ENCODE measurements around the gene PCNX1. TPM values are rescaled to one million over a fixed set of nuclear protein-coding genes. Genes with fewer than 3 reads are reported as not detected.

PCNX1 gene
- total RNA-seq, 2 donors from 2014 or later = 52.3 to 85.9 TPM

GRCh38 chr14:70987041-70987440 is 79.8 kb downstream of the PCNX1 start:
- Histone ChIP-seq H3K27me3 (replicated peaks; ENCODE audit: insufficient read depth) (no peaks in the 10 kb centered on the region), H3K27ac (no peak overlapping the region), H3K4me3 (no peak overlapping the region), H3K4me1 (ENCODE audit: control insufficient read depth in 1 of 2, low read depth in 2 of 2) (peaks cover 2% of the 10 kb centered on the region in 2 donors), H3K9me3 (no peaks in the 10 kb centered on the region), H3K36me3 (no peaks in the 10 kb centered on the region)
- DNase-seq (ENCODE audit: low spot score) = no peak
- no peak for TF ChIP-seq CTCF (IDR thresholded peaks at IDR 0.05)
- no peak for ATAC-seq (ENCODE audit: insufficient number of reproducible peaks, low FRiP score, low read depth)

GRCh38 chr14:70988452-70988851 is 81.2 kb downstream of the PCNX1 start:
- no peak for DNase-seq (ENCODE audit: low spot score)
- no peak overlapping the region for H3K4me3 ChIP-seq
- TF ChIP-seq CTCF (IDR thresholded peaks at IDR 0.05) = no peak
- no peaks in the 10 kb centered on the region for H3K4me1 ChIP-seq (ENCODE audit: control insufficient read depth in 1 of 2, low read depth in 2 of 2)
- H3K27ac ChIP-seq = no peak overlapping the region
- ATAC-seq (ENCODE audit: insufficient number of reproducible peaks, low FRiP score, low read depth) = no peak
- H3K36me3 ChIP-seq = no peaks in the 10 kb centered on the region
- no peaks in the 10 kb centered on the region for H3K9me3 ChIP-seq
- H3K27me3 ChIP-seq (replicated peaks; ENCODE audit: insufficient read depth) = no peaks in the 10 kb centered on the region

GRCh38 chr14:70993931-70994330 is 86.7 kb downstream of the PCNX1 start:
- ATAC-seq (ENCODE audit: insufficient number of reproducible peaks, low FRiP score, low read depth) = no peak
- TF ChIP-seq CTCF (IDR thresholded peaks at IDR 0.05) = no peak

GRCh38 chr14:70995211-70995610 is 88.0 kb downstream of the PCNX1 start:
- DNase-seq (ENCODE audit: low spot score) (no peak), ATAC-seq (ENCODE audit: insufficient number of reproducible peaks, low FRiP score, low read depth) (no peak)
- Histone ChIP-seq H3K27ac (no peak overlapping the region), H3K9me3 (no peaks in the 10 kb centered on the region), H3K27me3 (replicated peaks; ENCODE audit: insufficient read depth) (no peaks in the 10 kb centered on the region), H3K4me1 (ENCODE audit: control insufficient read depth in 1 of 2, low read depth in 2 of 2) (no peaks in the 10 kb centered on the region), H3K4me3 (no peak overlapping the region), H3K36me3 (peaks cover 5% of the 10 kb centered on the region)
- no peak for TF ChIP-seq CTCF (IDR thresholded peaks at IDR 0.05)

More at GRCh38 chr14:70993931-70994330, 86.7 kb downstream of the PCNX1 start:
- Histone ChIP-seq H3K4me3 (no peak overlapping the region), H3K27ac (no peak overlapping the region), H3K9me3 (no peaks in the 10 kb centered on the region), H3K27me3 (replicated peaks; ENCODE audit: insufficient read depth) (no peaks in the 10 kb centered on the region), H3K36me3 (peaks cover 5% of the 10 kb centered on the region), H3K4me1 (ENCODE audit: control insufficient read depth in 1 of 2, low read depth in 2 of 2) (no peaks in the 10 kb centered on the region)
- no peak for DNase-seq (ENCODE audit: low spot score)

GRCh38 chr14:70995671-70996070 is 88.4 kb downstream of the PCNX1 start:
- Histone ChIP-seq H3K36me3 (peaks cover 5% of the 10 kb centered on the region), H3K9me3 (no peaks in the 10 kb centered on the region)
- no peak for ATAC-seq (ENCODE audit: insufficient number of reproducible peaks, low FRiP score, low read depth)

More at GRCh38 chr14:70995671-70996070, 88.4 kb downstream of the PCNX1 start:
- Histone ChIP-seq H3K27ac (no peak overlapping the region), H3K4me1 (ENCODE audit: control insufficient read depth in 1 of 2, low read depth in 2 of 2) (no peaks in the 10 kb centered on the region), H3K27me3 (replicated peaks; ENCODE audit: insufficient read depth) (no peaks in the 10 kb centered on the region), H3K4me3 (no peak overlapping the region)
- no peak for TF ChIP-seq CTCF (IDR thresholded peaks at IDR 0.05)
- no peak for DNase-seq (ENCODE audit: low spot score)
